HG03039 (cell line): ENCODE measurements around the gene AQP10.
"Not testable (repeated sequence)": the region's sequence is repeated elsewhere in the genome, so short reads cannot be mapped to it uniquely, and the experiment has no call there.

Source experiments
- ATAC-seq: cut with Tn5 transposase; IDR thresholded peaks from one replicate; pipeline ENCODE4 v1.9.1; 2021; ENCODE audit warnings: mild to moderate bottlenecking, moderate library complexity; ENCODE audit not compliant: unreplicated experiment

The AQP10 gene

GRCh38 chr1:154320882-154321608 is at the start of gene AQP10:
Gene AQP10, plus strand, starts transcription at chr1:154321093. Its CDS starts 63 bp downstream, at chr1:154321156.
- ATAC-seq = no peak

GRCh38 chr1:154272217-154272998 is 48.5 kb upstream of the AQP10 start, which contains the start of gene HAX1:
Gene HAX1, plus strand, starts transcription at chr1:154272629. Its CDS starts 95 bp downstream, at chr1:154272724.
- peak; percentile 78 for ATAC-seq

GRCh38 chr1:154272999-154273563 is 47.8 kb upstream of the AQP10 start:
- ATAC-seq = no peak

GRCh38 chr1:154276797-154277196 is 44.1 kb upstream of the AQP10 start:
- ATAC-seq = no peak

GRCh38 chr1:154287591-154287990 is 33.3 kb upstream of the AQP10 start:
- not testable (repeated sequence) for ATAC-seq

- ATAC-seq = no peak
These were observed 32.2 kb upstream of the AQP10 start for GRCh38 chr1:154288661-154289060.

GRCh38 chr1:154290921-154291320 is 30.0 kb upstream of the AQP10 start:
- ATAC-seq = no peak

GRCh38 chr1:154295408-154296235 is 25.3 kb upstream of the AQP10 start:
- no peak for ATAC-seq

- ATAC-seq = no peak
These were observed 19.3 kb upstream of the AQP10 start for GRCh38 chr1:154301582-154301981.

GRCh38 chr1:154304664-154305337 is 16.1 kb upstream of the AQP10 start:
- no peak for ATAC-seq

GRCh38 chr1:154306151-154306550 is 14.7 kb upstream of the AQP10 start:
- no peak for ATAC-seq

- not testable (repeated sequence) for ATAC-seq
These were observed 13.1 kb upstream of the AQP10 start for GRCh38 chr1:154307670-154308270.

GRCh38 chr1:154309136-154309535 is 11.8 kb upstream of the AQP10 start:
- ATAC-seq = not testable (repeated sequence)

- ATAC-seq = not testable (repeated sequence)
These were observed 8.4 kb upstream of the AQP10 start for GRCh38 chr1:154312229-154313065.

GRCh38 chr1:154313066-154313356 is 7.9 kb upstream of the AQP10 start:
- no peak for ATAC-seq

GRCh38 chr1:154314226-154314625 is 6.7 kb upstream of the AQP10 start:
- not testable (repeated sequence) for ATAC-seq

- no peak for ATAC-seq
These were observed 4.2 kb upstream of the AQP10 start for GRCh38 chr1:154316704-154317103.

- ATAC-seq = no peak
These were observed 2.5 kb upstream of the AQP10 start for GRCh38 chr1:154318386-154318785.

- ATAC-seq = not testable (repeated sequence)
These were observed 679 bp downstream of the AQP10 start for GRCh38 chr1:154321609-154321934.
